Measurements from ENCODE around the gene CDH2. TPM values are rescaled to one million over a fixed set of nuclear protein-coding genes. Genes with fewer than 3 reads are reported as not detected.

Gene CDH2
- total RNA-seq, 1 donor from 2014 or later, result 234 TPM

DNA sequence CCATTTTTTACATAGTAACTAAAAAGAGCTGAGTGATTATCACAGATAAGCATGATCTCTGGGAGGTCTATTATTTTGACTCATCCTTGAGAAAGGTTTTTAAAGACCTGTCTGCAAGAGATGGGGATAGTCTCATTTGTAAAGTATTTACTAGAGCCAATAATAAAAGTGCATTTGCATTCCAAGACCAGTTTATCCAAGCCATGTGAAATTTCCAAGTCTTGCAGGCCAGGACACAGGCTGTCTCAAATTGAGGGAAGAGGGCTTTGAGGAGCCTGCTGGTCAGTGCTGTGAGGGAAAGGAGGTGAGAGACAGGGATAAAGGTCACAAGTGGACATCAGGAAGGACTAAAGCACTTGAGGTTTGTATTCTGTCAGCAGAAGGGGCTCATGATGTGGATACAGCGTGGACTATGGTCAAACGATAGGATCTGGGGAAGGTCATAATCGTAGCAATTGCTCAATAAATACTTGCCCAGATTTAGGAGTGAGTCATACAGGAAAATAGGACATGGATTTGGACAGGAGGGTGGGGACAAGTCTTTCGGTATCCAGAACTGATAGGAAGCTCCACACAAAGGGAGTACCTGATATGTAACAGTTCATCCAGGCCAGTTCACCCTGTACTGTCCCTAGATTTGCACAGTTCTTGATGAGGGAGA, 6.6 kb upstream of the CDH2 start:
- Mint-ChIP-seq H3K27me3 (ENCODE audit: low read depth) (no peaks in the 10 kb centered on the region), H3K4me1 (peaks cover 18% of the 10 kb centered on the region), H3K4me3 (no peak overlapping the region), H3K27ac (ENCODE audit: unreplicated experiment) (no peak overlapping the region), H3K9me3 (no peaks in the 10 kb centered on the region), H3K36me3 (ENCODE audit: low read depth) (no peaks in the 10 kb centered on the region)
- DNase-seq (ENCODE audit: low read depth, low spot score), result no peak
- TF ChIP-seq CTCF (conservative IDR thresholded peaks at IDR 0.05), result no peak

DNA sequence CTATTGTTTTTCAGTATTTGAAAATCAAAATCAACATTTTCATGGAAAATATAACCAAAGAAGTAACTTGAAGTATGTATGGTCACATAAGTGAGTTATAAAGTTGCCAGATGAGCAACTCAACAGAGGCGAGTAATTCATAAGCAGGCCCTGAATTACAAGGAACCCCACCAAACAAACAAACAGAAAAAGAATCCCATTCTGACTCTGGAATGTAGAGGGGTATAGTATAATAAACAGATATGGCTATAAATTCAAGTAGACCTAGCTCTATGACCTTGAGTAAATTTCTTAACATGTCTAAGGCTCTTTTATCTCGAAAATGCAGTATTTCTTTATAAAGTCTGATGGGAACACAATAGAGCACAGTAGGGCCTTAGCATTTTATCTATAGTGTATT, 4.7 kb upstream of the CDH2 start:
- Mint-ChIP-seq H3K27ac (ENCODE audit: unreplicated experiment) (no peak overlapping the region), H3K4me1 (peaks cover 19% of the 10 kb centered on the region)

DNA sequence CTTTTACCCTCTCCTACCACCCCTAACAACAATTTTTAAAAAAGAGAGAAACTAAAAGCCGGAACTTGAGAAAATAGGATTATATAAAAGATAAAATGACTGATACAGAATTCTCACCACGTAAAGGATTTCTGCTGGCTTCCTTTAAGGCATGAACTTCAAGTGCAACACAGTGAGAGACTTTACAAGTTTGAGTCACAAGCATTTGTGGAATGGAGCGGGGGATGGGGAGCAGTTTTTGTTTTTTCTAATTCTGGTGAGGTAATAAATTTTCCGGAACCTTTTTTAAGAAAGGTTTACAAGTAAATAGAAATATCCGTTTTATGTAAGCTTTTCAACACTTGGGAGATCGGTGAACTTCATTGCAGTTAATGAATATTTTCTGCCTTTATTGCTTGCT, 1.8 kb upstream of the CDH2 start:
- TF ChIP-seq CTCF (conservative IDR thresholded peaks at IDR 0.05), result no peak
- no peak for DNase-seq (ENCODE audit: low read depth, low spot score)
- H3K4me1 Mint-ChIP-seq, result peaks cover 33% of the 10 kb centered on the region
- H3K4me3 Mint-ChIP-seq, result peak overlapping the region; percentile 96
- H3K36me3 Mint-ChIP-seq (ENCODE audit: low read depth), result peaks cover 4% of the 10 kb centered on the region
- H3K27ac Mint-ChIP-seq (ENCODE audit: unreplicated experiment), result no peak overlapping the region
- no peaks in the 10 kb centered on the region for H3K9me3 Mint-ChIP-seq
- H3K27me3 Mint-ChIP-seq (ENCODE audit: low read depth), result peaks cover 10% of the 10 kb centered on the region

More for the DNA sequence above, 4.7 kb upstream of the CDH2 start:
- Mint-ChIP-seq H3K4me3 (peak overlapping the region; percentile 23), H3K36me3 (ENCODE audit: low read depth) (no peaks in the 10 kb centered on the region), H3K27me3 (ENCODE audit: low read depth) (peaks cover 2% of the 10 kb centered on the region), H3K9me3 (no peaks in the 10 kb centered on the region)
- DNase-seq (ENCODE audit: low read depth, low spot score), result no peak
- no peak for TF ChIP-seq CTCF (conservative IDR thresholded peaks at IDR 0.05)

DNA sequence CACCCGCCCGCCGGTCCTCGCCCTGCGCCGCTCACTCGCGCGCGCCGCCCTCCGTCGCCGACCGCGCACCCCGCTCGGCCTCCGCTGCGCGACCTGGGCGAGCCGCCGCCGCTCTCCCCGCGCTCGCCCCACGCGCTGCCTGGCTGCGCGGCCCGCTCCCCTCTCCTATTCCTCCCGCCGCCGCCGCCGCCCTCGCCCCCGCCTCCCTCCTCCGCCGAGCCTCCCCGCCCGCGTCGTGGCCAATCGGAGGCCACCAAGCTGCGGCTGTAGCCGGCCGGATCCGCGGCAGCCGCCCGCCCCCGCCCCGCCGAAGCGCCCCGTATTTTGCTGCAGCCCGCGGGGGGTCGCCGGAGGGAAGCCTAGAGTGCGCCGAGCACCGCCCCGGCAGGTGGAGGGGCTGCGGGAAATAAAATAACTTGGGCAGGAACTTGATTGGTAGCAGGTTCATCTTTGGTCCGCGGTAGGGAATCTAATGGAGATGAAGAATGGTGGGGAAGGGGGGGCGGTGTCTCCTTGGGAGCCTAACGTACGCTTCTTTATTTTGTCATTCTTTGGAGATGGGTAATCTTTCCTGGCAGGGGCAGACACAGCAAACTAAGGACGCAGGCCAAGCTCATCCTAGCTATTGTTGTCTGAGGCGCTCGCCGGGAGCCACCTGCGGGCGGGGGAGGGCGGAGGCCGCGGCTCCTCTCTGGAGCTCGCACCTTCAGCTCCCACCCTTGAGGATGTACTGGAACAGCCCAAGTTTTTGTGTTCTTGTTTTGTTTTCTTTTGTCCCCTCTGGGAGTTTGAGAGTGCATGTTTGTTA, 1.1 kb upstream of the CDH2 start:
- peak overlapping the region; percentile 96 for H3K4me3 Mint-ChIP-seq
- peaks cover 10% of the 10 kb centered on the region for H3K27me3 Mint-ChIP-seq (ENCODE audit: low read depth)
- H3K36me3 Mint-ChIP-seq (ENCODE audit: low read depth), result peaks cover 4% of the 10 kb centered on the region
- peak overlapping the region; percentile 72 for H3K27ac Mint-ChIP-seq (ENCODE audit: unreplicated experiment)
- peaks cover 37% of the 10 kb centered on the region for H3K4me1 Mint-ChIP-seq
- H3K9me3 Mint-ChIP-seq, result no peaks in the 10 kb centered on the region
- peak; percentile 73 for DNase-seq (ENCODE audit: low read depth, low spot score)
- TF ChIP-seq CTCF (conservative IDR thresholded peaks at IDR 0.05), result no peak

DNA sequence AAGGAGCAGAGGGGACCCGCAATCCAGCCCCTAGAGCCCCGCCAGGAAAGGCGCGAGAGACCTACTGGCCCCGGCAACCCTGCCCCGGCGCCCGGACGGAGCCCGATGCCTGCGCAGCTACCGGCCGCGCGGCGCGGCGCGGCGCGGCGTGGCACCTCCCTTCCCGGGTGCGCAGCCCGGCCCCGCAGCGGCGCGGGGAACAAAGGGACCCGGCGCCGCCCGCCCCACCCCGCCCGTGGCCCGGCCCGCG, 307 bp downstream of the CDH2 start:
- H3K9me3 Mint-ChIP-seq, result no peaks in the 10 kb centered on the region
- H3K4me3 Mint-ChIP-seq, result peak overlapping the region; percentile 97
- H3K27me3 Mint-ChIP-seq (ENCODE audit: low read depth), result peaks cover 10% of the 10 kb centered on the region
- DNase-seq (ENCODE audit: low read depth, low spot score), result peak; percentile 20
- no peak for TF ChIP-seq CTCF (conservative IDR thresholded peaks at IDR 0.05)
- H3K27ac Mint-ChIP-seq (ENCODE audit: unreplicated experiment), result peak overlapping the region; percentile 99
- peaks cover 45% of the 10 kb centered on the region for H3K4me1 Mint-ChIP-seq
- H3K36me3 Mint-ChIP-seq (ENCODE audit: low read depth), result peaks cover 4% of the 10 kb centered on the region

Data from neural crest cell (in vitro differentiated cells).